SW 1271 (cell line): ENCODE measurements around the gene ELP1.

Experiments
- DNase-seq, 2 experiments: peaks; one replicate each; lab custom pipeline; 2025; lab: John Stamatoyannopoulos, UW

The ELP1 gene

GRCh38 chr9:108882052-108882888, 51.7 kb downstream of the ELP1 start:
- no peak for DNase-seq

DNA sequence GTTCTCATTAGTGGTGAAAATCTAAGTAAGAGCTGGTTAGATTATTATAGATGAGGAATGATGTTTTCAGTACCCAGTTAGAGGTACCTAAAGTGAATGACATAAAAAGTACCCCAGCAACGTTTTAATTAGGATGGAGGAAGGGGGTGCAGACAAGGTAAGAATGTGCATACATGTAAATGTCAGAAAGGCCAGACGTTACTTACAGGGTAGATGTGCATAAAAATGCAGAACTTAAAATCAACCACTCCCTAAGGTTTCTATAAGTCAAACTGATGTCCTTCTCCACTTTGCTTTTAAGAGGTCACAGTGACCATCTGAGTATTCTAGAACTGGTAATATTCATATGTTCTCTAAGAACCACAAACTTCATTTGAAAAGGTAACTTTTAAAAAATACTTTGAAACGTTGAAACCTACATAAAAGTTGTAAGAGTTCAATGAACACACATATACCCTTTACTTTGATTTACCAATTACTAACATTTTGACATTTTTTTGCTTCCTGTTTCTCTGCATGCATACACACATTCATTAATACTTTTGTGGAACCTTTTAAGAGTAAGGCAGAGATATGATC, 53.1 kb downstream of the ELP1 start:
- no peak for DNase-seq

DNA sequence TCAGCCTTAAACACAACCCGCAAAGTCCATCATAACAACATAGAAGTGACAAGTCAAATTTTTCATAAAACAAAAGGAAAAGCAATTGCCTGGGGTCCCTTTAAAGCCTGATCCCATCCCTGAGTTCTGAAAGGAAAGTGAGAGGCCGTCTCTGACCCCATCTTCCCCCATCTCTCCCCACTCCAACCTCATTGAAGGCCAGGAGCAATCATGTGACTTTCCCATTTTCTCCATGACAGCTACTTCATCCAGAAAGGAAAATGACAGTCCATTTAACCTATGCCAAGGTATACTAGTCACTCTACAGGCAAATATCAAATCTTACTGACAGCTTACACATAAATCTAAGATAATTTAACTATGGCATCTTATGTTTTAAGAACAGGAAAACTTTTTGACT, 56.4 kb downstream of the ELP1 start:
- no peak for DNase-seq

DNA sequence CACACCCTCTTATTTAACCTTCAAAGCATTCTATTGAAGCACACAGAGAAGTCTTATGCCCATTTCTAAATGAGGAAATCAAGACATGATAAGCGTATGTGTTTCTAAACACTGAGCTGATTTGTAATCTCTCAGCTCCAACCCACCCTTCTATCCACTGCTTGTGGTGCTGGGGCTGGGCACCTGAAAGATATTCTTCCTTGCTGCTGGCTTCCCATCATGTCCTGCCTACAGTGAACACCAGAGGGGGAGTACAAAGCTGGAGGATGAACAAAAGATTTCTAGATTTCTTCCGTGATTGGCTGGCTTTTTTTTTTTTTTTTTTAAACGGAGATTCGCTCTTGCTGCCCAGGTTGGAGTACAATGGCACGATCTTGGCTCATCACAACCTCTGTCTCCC, 57.5 kb downstream of the ELP1 start:
- DNase-seq = no peak

DNA sequence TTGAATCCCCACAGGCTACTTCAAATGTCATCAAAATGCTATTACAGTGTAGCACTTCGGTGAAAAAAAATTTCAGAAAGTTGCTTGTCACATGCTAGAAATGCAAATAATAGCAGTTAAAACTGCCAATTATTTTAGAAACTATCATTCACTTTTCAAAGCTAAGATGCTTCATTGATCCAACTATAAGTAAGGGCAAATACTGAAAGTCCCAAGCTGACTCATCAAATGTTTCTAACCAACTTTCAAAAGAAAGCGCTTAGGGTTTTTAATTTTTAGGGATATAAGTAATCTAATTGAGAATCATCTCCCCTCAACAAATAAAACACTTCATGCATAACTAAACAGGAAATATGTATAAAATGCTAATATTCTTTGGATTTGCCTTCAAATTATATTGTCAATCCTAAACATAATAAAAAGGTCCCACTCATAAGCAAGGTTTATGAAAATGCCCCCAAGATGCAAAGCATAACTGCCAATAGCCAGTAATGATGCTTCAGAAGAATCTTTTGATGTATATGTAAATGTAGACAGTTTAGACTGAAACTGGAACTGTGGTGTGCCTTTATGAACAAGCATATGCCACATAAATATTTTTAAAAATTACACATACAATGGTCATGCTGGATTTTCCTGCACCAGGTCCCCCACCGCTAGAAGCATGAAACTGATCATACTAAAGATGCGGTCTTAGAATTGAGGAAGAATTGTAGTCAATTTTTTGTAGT, 59.7 kb downstream of the ELP1 start:
- no peak for DNase-seq

DNA sequence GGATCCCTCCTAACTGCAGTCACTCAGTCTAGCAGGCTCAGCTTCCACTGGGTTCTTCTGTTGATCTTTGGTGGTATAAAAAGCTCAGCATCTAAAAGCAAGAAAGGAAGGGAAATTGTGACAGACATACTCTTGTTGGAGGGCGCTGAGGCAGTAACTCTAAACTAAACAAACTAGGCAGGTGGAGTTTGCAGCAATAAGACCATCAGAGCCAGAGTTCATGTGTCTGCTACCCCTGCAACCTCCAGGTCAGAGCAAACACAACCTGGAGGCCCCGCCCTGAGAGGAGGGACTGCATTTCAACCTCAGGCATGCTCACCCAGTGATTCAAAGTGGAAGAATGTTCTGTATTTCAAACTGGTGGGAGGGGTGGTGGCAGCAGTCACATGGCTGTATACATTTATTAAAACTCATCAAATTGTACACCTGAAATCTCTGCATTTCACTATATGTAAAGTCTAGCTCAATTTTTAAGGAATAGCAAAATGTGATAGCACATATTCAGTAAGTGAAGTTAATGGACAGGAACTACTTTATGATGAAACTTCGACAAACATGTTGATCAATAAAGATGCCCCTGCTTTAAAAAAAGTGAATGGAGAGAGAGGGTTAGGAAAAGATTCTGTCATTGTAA, 64.7 kb downstream of the ELP1 start:
- DNase-seq = peak in 1 of 2 experiments; percentile 30

- no peak for DNase-seq
Measured at GRCh38 chr9:108867829-108868228, 66.1 kb downstream of the ELP1 start.

- no peak for DNase-seq
Measured at GRCh38 chr9:108867116-108867515, 66.8 kb downstream of the ELP1 start.

GRCh38 chr9:108866001-108866420, 67.9 kb downstream of the ELP1 start:
- DNase-seq = no peak

- DNase-seq = no peak
Measured at GRCh38 chr9:108865037-108865436, 68.9 kb downstream of the ELP1 start.

DNA sequence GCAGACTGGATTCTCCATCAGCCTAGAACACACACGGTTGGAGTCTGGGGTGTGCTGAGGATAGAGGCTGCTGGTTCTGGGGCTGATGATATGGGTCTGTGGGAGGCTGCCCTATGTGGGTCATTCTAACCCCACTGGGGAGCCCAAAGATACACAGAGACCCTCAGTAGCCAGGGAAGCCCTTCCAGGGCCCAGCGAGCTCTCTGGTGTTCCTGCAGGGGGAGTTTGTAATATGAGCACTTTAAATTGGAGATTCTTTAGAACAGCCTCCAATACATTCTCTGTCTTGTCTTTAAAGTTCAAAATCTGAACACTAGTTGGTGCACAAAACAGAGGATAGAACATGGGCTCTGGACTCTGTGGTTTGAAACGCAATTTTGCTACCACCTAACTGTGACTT, 69.5 kb downstream of the ELP1 start:
- no peak for DNase-seq

- no peak for DNase-seq
Measured at GRCh38 chr9:108863891-108864290, 70.0 kb downstream of the ELP1 start.

GRCh38 chr9:108861997-108862396, 71.9 kb downstream of the ELP1 start, which contains the start of gene ACTL7A:
ACTL7A (plus strand) TSS chr9:108862266; CDS start chr9:108862323, 57 bp downstream.
- DNase-seq = no peak

- no peak for DNase-seq
Measured at GRCh38 chr9:108861464-108861863, 72.5 kb downstream of the ELP1 start.

- DNase-seq = no peak
Measured at GRCh38 chr9:108860764-108861163, 73.2 kb downstream of the ELP1 start.

DNA sequence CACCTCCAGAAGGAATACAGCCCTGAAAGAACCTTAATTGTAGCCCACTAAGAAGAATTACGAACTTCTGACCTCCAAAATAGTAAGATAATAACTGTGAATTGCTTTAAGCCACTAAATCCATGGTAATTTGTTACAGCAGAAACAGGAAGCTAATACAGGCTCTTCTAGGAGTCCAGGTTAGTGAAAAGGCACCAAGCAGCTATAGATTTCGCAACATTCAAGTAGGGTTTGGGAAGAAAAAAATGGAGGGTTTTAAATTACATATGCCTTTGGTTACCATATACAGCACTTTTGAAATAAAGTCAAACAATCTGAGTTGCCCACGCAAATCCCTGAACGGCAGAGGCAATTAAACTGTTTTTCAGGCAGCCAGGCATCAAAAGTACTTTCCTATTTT, 73.6 kb downstream of the ELP1 start:
- no peak for DNase-seq

DNA sequence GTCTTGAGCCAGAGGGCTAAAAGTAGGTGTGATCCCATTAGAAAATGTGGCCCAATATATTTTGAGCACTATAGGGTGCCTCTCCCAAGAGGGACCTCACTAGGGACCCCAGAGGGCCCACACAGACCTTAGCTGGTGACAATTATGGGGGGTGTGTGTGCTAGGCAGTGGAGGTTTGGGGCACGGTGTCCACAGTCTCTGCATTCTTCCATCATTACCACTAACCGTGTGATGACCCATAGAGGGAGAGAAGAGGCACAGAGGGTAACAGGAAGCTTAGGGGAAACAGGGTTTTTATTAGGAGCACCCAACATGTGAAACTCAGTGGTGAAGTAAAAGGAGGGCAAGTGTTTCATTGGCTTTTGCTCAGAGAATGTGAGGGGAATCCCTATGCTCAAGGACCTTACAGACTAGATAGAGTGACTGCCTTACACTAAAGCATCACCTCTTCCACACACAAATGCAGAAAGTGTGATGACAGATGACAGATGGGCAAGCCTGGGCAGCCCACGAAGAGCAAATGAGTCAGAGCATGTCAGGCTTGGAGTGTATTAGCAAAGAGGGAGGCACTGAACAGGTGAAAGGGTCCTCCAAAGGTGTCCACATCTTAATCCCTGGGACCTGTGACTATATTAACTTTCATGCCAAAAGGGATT, 74.3 kb downstream of the ELP1 start:
- no peak for DNase-seq

GRCh38 chr9:108857572-108857971, 76.4 kb downstream of the ELP1 start:
- DNase-seq = no peak

GRCh38 chr9:108855888-108856287, 78.0 kb downstream of the ELP1 start, which contains the start of gene ACTL7B:
ACTL7B (minus strand) TSS chr9:108855986; CDS start chr9:108855930, 56 bp downstream.
- DNase-seq = no peak

DNA sequence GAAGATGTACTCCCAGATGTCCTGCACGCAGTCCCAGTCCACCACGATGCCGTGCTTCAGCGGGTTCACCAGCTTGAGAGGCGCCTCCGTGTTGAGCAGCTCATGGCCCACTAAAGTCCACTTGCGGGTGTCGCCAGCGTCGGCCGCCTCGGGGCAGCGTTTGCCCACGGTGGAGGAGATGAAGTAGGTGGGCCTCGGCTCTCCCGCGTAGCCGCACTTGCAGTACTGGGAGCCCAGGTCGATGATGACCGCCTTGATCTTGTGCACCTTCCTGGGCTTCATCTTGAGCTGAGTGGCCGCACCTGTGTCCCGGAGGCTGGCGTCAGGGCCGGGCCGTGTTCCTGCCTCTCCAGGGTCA, 78.4 kb downstream of the ELP1 start:
- no peak for DNase-seq

DNA sequence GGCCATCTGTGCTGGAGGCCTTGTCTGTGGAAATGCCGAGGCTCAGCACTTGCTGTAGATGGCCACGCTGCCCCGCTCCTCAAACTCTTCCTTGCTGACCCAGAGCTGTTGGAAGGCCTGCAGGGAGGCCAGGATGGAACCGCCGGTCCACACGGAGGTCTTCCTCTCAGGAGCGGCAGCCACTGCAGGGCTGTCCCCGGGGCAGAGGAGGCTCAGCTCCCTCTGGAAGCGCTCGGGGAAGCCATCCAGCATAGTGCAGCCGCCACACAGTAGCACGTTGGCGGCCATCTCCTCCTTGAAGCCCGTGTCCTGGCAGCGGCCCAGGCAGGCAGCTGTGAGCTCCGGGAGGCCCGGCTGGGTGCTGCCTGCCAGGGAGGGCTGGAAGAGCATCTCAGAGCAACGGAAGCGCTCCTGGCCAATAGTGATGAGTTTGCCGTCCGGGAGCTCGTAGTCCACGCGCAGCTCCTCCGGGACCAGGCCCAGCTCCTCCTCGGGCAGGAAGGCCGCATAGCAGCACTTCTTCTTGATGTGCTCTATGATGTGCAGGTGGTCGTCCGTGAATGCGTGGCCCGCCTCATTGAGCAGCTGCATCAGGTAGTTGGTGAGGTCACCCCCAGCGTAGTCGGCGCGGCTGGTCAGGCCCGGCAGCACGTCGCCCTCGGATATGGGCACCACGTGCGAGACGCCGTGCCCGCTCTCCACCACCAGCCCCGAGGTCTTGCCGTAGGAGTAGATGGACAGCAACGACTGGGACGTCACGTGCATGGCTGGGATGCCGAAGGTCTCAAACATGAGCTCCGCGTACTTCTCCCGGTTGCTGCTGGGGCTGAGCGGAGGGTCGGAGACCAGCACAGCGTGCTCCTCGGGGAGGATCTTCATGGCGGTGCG, 79.0 kb downstream of the ELP1 start:
- no peak for DNase-seq
